ENCODE results near the gene BFSP2.

The BFSP2 gene

DNA sequence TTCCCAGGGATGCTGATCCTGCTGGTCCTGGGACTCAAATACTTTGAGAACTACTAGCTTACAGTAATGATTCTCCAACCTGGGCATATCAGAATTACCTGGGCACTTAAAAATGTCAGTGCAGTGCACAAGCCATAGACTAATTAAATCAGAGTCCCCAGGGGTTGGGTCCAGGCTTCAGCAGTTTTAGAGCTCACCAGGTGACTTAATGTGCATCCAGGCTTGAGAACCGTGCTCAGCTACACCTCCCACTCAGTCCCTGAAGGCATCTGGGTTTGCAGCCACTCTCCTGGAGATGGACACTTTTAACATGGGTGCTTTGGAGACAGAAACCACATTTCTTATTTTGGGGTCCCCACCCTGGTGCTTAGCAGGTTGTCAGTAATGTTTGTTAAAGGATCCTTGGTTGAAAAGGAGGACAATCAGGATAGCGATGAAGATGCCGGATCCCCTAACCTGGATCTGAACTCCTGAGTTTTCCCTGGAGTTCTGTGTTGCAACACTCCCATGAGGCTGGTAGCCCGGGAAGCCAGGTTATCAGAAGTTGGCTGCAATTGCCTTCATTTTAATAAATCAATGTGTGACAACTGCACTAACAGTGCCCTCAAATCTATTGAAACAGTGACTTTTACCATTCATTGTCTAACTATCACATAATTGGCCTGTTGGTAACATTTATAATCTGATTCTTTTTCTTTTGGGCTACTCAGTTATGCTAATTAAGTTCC is 48.1 kb downstream of the BFSP2 start:
- H3K4me1 Mint-ChIP-seq, result peaks cover 36% of the 10 kb centered on the region
- TF ChIP-seq, protein P1, sequence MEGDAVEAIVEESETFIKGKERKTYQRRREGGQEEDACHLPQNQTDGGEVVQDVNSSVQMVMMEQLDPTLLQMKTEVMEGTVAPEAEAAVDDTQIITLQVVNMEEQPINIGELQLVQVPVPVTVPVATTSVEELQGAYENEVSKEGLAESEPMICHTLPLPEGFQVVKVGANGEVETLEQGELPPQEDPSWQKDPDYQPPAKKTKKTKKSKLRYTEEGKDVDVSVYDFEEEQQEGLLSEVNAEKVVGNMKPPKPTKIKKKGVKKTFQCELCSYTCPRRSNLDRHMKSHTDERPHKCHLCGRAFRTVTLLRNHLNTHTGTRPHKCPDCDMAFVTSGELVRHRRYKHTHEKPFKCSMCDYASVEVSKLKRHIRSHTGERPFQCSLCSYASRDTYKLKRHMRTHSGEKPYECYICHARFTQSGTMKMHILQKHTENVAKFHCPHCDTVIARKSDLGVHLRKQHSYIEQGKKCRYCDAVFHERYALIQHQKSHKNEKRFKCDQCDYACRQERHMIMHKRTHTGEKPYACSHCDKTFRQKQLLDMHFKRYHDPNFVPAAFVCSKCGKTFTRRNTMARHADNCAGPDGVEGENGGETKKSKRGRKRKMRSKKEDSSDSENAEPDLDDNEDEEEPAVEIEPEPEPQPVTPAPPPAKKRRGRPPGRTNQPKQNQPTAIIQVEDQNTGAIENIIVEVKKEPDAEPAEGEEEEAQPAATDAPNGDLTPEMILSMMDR (IDR thresholded peaks at IDR 0.05), result no peak
- no peaks in the 10 kb centered on the region for H3K36me3 Mint-ChIP-seq (ENCODE audit: low read depth)

DNA sequence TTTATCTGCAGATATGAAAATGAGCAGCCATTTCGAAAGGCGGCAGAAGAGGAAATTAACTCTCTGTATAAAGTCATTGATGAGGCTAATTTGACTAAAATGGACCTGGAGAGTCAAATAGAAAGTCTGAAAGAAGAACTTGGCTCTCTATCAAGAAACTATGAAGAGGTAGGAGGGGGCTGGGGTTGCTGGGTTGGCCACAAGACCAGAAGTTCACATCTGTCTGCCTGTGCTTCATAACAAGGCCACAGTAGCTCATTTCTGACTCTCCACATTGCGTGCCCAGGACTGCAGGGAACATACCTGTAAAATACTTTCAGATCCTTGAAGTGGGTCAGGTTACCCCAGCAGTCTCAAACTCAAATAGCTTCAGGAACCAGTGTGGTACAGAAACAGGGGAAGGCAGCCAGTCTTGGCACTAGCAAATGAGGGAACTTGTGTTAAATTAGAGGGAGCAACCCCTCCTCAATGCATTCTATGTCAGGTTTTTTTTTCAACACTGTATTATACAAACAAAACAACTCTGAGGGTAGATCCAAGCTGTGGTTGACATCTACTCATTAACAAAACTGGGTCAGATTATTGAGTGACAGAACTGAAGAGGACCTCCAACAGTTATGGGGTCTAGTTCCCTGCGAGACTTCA is 48.7 kb downstream of the BFSP2 start:
- Mint-ChIP-seq H3K27ac (peak overlapping the region; percentile 58), H3K4me1 (peaks cover 43% of the 10 kb centered on the region), H3K9me3 (no peaks in the 10 kb centered on the region), H3K4me3 (no peak overlapping the region), H3K36me3 (ENCODE audit: low read depth) (no peaks in the 10 kb centered on the region), H3K27me3 (ENCODE audit: low read depth, poor library complexity) (peaks cover 16% of the 10 kb centered on the region)
- no peak for DNase-seq
- TF ChIP-seq, protein P1 (IDR thresholded peaks at IDR 0.05), result no peak

More for the DNA sequence above, 48.1 kb downstream of the BFSP2 start:
- Mint-ChIP-seq H3K27ac (no peak overlapping the region), H3K4me3 (no peak overlapping the region), H3K27me3 (ENCODE audit: low read depth, poor library complexity) (peaks cover 16% of the 10 kb centered on the region), H3K9me3 (no peaks in the 10 kb centered on the region)
- no peak for DNase-seq

DNA sequence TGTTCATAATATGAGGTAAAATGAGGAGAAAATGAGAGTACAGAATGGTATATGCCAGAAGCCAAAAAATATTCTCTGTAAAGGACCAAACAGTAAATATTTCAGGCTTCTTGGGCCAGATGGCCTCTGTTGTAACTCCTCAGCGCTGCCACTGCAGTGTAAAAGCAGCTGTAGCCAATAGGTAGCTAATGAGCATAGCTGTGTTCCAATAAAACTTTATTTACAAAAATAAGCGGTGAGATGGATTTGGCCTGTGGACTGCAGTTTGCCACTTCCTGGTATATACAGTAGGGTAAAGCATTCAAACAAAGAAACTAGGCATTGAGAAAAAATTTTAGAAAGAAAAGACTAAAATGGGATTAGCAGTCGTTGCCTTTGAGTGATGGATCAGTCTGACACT is 51.5 kb downstream of the BFSP2 start:
- H3K27me3 Mint-ChIP-seq (ENCODE audit: low read depth, poor library complexity), result peaks cover 10% of the 10 kb centered on the region
- TF ChIP-seq, protein P1 (IDR thresholded peaks at IDR 0.05), result no peak
- H3K4me3 Mint-ChIP-seq, result no peak overlapping the region
- DNase-seq, result no peak
- no peaks in the 10 kb centered on the region for H3K36me3 Mint-ChIP-seq (ENCODE audit: low read depth)
- peaks cover 67% of the 10 kb centered on the region for H3K4me1 Mint-ChIP-seq
- H3K27ac Mint-ChIP-seq, result no peak overlapping the region
- no peaks in the 10 kb centered on the region for H3K9me3 Mint-ChIP-seq

DNA sequence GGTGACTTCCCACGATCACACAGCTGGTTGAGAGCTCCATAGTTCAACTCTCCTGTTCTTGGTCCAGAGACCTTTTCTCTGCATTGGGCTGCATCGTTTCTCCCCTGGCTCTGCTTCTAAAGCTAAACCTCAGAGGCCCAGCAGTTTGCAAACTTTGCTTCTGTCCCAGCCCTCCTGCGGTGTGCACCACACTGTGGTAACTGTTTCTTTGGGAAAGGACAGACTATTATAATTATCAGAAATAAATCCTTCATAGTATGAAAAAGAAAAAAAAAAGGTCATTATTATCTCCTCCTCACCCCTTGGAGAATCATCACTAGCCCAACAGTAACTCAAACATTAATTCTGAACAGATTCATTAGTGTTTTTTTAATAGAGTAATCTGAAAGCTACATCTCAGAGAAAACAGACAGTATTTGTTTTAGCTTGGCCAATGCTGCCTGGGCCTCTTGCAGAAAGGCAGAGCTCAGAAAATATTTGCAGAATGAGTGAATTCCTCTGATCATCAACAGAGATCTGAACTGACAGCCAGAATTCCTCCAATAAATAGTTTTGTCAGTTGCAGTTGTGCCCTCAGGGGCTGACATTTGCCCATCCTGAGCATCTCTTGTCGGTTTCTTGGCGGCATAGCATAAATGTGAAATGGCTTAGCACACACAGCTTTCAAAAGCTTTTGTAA is 52.9 kb downstream of the BFSP2 start:
- Mint-ChIP-seq H3K4me3 (no peak overlapping the region), H3K9me3 (no peaks in the 10 kb centered on the region), H3K27me3 (ENCODE audit: low read depth, poor library complexity) (peaks cover 10% of the 10 kb centered on the region), H3K36me3 (ENCODE audit: low read depth) (no peaks in the 10 kb centered on the region), H3K4me1 (peaks cover 62% of the 10 kb centered on the region), H3K27ac (no peak overlapping the region)
- TF ChIP-seq, protein P1 (IDR thresholded peaks at IDR 0.05), result no peak
- DNase-seq, result no peak

DNA sequence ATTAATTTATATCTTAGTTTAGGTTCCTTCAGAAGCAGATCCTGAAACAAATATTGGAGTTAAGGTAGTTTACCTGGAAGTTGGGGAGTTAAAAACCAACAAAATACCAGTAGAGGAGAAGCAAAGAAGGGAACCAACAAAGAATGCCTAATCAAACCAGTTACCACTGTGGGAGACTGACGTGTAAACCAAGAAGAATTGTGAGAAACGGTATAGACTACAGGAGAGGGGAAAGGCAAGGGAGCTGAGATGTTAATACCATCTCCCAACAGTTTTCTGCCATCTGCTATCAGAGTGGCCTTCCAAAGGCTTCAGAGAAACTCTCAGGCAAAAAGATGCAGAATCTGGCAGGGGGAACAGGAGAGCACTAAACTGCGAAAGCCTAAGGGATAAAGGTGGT is 53.5 kb downstream of the BFSP2 start:
- Mint-ChIP-seq H3K4me3 (no peak overlapping the region), H3K4me1 (peaks cover 56% of the 10 kb centered on the region)

More for the DNA sequence above, 53.5 kb downstream of the BFSP2 start:
- no peak overlapping the region for H3K27ac Mint-ChIP-seq
- peaks cover 9% of the 10 kb centered on the region for H3K27me3 Mint-ChIP-seq (ENCODE audit: low read depth, poor library complexity)
- no peaks in the 10 kb centered on the region for H3K9me3 Mint-ChIP-seq
- TF ChIP-seq, protein P1 (IDR thresholded peaks at IDR 0.05), result no peak
- no peak for DNase-seq
- no peaks in the 10 kb centered on the region for H3K36me3 Mint-ChIP-seq (ENCODE audit: low read depth)

Measured in nephron progenitor cell (in vitro differentiated cells).